Natural killer cell (primary cell): ENCODE data around the gene EVL. TPM values are rescaled to one million over a fixed set of nuclear protein-coding genes. Genes with fewer than 3 reads are reported as not detected.

Experiments
- ATAC-seq, 3 donors: fragments of 150-1000 bp in 2 of 3; fragments of 200-7000 bp in 1 of 3; cut with Tn5 transposase; 1 replicate in 1 of 3; 2 replicates in 2 of 3; pipeline ENCODE4 v1.10.0; 2021; ENCODE audit warnings: mild to moderate bottlenecking in 2 of 3, moderate library complexity in 2 of 3
- DNase-seq, 2 donors: peaks; one replicate each; pipeline versions ENCODE4 v3.0.0 to v3.0.0-alpha.2; 2013 to 2021; ENCODE audit warnings: mixed read lengths in 1 of 2
- H3K27ac ChIP-seq: one replicate; pipeline ENCODE4 v1.5.1; 2013; ENCODE audit warnings: mild to moderate bottlenecking, low read length
- H3K27me3 ChIP-seq: one replicate; pipeline ENCODE4 v1.6.1; 2013; ENCODE audit warnings: low read length; ENCODE audit not compliant: control insufficient read depth, insufficient read depth
- H3K36me3 ChIP-seq: one replicate; pipeline ENCODE4 v1.6.1; 2013; ENCODE audit warnings: low read length; ENCODE audit not compliant: control insufficient read depth, insufficient read depth
- H3K4me1 ChIP-seq: one replicate; pipeline ENCODE4 v1.6.1; 2013; ENCODE audit warnings: low read length; ENCODE audit not compliant: control insufficient read depth, insufficient read depth
- H3K4me3 ChIP-seq: one replicate; pipeline ENCODE4 v1.5.1; 2013; ENCODE audit warnings: low read length
- H3K9me3 ChIP-seq: one replicate; pipeline ENCODE4 v1.6.1; 2013; ENCODE audit warnings: low read length; ENCODE audit not compliant: control insufficient read depth, insufficient read depth
- H3K27ac Mint-ChIP-seq, 2 donors: one replicate each; pipeline ENCODE4 v1.8.0; 2022; ENCODE audit warnings: mild to moderate bottlenecking in 2 of 2, mixed read lengths in 2 of 2, moderate library complexity in 1 of 2
- H3K27me3 Mint-ChIP-seq, 2 donors: one replicate each; pipeline ENCODE4 v1.8.0; 2022; ENCODE audit warnings: low read depth in 2 of 2, mixed read lengths in 2 of 2
- H3K36me3 Mint-ChIP-seq: one replicate; pipeline ENCODE4 v1.8.0; 2022; ENCODE audit warnings: mixed read lengths
- H3K4me1 Mint-ChIP-seq, 2 donors: one replicate each; pipeline ENCODE4 v1.8.0; 2022; ENCODE audit warnings: mixed read lengths in 2 of 2
- H3K4me3 Mint-ChIP-seq: one replicate; pipeline ENCODE4 v1.8.0; 2022; ENCODE audit warnings: mild to moderate bottlenecking, moderate library complexity, mixed read lengths
- H3K9me3 Mint-ChIP-seq, 2 donors: one replicate each; pipeline ENCODE4 v1.8.0; 2022; ENCODE audit warnings: mixed read lengths in 2 of 2
- CTCF ChIP-seq: fragments of 200-600 bp; IDR thresholded peaks from one replicate; pipeline ENCODE4 v1.8.0; 2022; ENCODE audit warnings: antibody characterized with exemption
- whole genome bisulfite sequencing: methylation state at CpG from one replicate; pipeline ENCODE4 v1.1.7; 2013; ENCODE audit warnings: missing lambda C conversion rate; ENCODE audit not compliant: insufficient coverage; 5-methylcytosine and 5-hydroxymethylcytosine counted together
- intact Hi-C: fragments of 100-400 bp; cut with micrococcal nuclease; formaldehyde crosslinking; loops from one replicate; pipeline ENCODE4 v1.14.2; 2022
- total RNA-seq, 4 donors: library from RNA; stranded (reverse); fragments of 120-200 nt in 1 of 4; gene quantifications; one replicate each; pipeline versions ENCODE4 v1.2.3 to v1.2.4, GENCODE V29; 2013 to 2022

EVL gene
- total RNA-seq, 3 donors from 2014 or later (not counting 1 experiment from before 2014, with no cell fraction given), result 882 to 1,108 (median 986) TPM

DNA sequence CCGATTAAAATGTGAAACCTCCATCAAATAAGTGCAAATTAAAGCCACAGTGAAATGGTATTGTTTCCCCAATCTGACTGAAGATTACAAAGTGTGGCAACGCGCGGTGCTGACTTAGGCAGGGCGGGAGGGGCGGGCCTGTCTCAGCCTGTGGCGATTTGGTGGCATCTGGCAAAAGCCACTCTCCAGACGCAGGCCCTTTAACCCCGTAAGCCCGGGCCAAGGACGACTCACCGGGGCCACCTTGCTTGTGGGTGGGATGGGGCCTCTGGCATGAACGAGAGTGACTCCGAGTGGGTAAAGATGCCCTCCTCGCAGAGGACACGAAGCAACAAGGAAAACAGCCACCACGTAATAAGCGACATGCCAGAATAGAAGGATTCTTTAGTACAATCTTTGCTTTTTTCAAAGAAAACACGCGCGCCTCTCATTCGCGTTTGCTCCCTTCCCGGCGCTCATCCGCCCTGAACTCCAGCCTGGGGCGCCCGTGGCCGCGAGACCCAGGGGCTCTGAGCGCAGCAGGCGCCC, 93.4 kb downstream of the EVL start:
- Mint-ChIP-seq H3K27ac (no peak overlapping the region), H3K4me1 (no peaks in the 10 kb centered on the region), H3K36me3 (no peaks in the 10 kb centered on the region), H3K4me3 (peak overlapping the region; percentile 31), H3K9me3 (peaks cover 0 to 5% of the 10 kb centered on the region in 2 donors), H3K27me3 (peaks cover 0 to 6% of the 10 kb centered on the region in 2 donors)
- no peak for TF ChIP-seq CTCF
- ATAC-seq, result no peak
- Histone ChIP-seq H3K9me3 (peaks cover 14% of the 10 kb centered on the region), H3K4me1 (peaks cover 11% of the 10 kb centered on the region), H3K36me3 (no peaks in the 10 kb centered on the region), H3K4me3 (no peak overlapping the region), H3K27ac (no peak overlapping the region), H3K27me3 (peaks cover 7% of the 10 kb centered on the region)
- DNase-seq, result no peak
- intact Hi-C loops, result no loop called here
- 25% methylated on average over 32 of the region's 32 CpGs for WGBS

- Histone ChIP-seq H3K4me1 (peaks cover 11% of the 10 kb centered on the region), H3K36me3 (no peaks in the 10 kb centered on the region), H3K27me3 (peaks cover 7% of the 10 kb centered on the region), H3K27ac (no peak within 1 kb of the TSS), H3K4me3 (peak within 1 kb of the TSS; percentile 14), H3K9me3 (peaks cover 12% of the 10 kb centered on the region)
- ATAC-seq (peak; percentile 38 to 69 (median 62)), DNase-seq (peak in 1 of 2 donors; percentile 74)
- H3K4me1 Mint-ChIP-seq, result no peaks in the 10 kb centered on the region
- no peak for TF ChIP-seq CTCF
- no peaks in the 10 kb centered on the region for H3K36me3 Mint-ChIP-seq
- 1% methylated on average over 94 of the region's 94 CpGs for WGBS
- intact Hi-C loops, result no loop called here
- H3K9me3 Mint-ChIP-seq, result peaks cover 0 to 5% of the 10 kb centered on the region in 2 donors
- peak within 1 kb of the TSS; percentile 78 for H3K4me3 Mint-ChIP-seq
- no peak within 1 kb of the TSS for H3K27ac Mint-ChIP-seq
- H3K27me3 Mint-ChIP-seq, result peaks cover 0 to 6% of the 10 kb centered on the region in 2 donors
Observed at GRCh38 chr14:100159094-100159864, 94.1 kb downstream of the EVL start, which contains the start of gene DEGS2. TSS of gene DEGS2 (minus strand) at chr14:100159645. CDS start at chr14:100159587, 58 bp downstream.

- Mint-ChIP-seq H3K27me3 (peaks cover 0 to 6% of the 10 kb centered on the region in 2 donors), H3K4me3 (peak overlapping the region; percentile 31), H3K4me1 (peaks cover 2% of the 10 kb centered on the region in 2 donors), H3K36me3 (no peaks in the 10 kb centered on the region), H3K9me3 (peaks cover 0 to 3% of the 10 kb centered on the region in 2 donors), H3K27ac (no peak overlapping the region)
- no peak for TF ChIP-seq CTCF
- Histone ChIP-seq H3K4me3 (no peak overlapping the region), H3K27me3 (peaks cover 7% of the 10 kb centered on the region), H3K4me1 (peaks cover 11% of the 10 kb centered on the region), H3K9me3 (peaks cover 4% of the 10 kb centered on the region), H3K36me3 (no peaks in the 10 kb centered on the region), H3K27ac (no peak overlapping the region)
- ATAC-seq, result peak in 1 of 3 donors; percentile 8
- no peak for DNase-seq
- intact Hi-C loops, result no loop called here
- 11% methylated on average over 39 of the region's 39 CpGs for WGBS
Observed at GRCh38 chr14:100159865-100160533, 94.8 kb downstream of the EVL start.
